HepG2 (cell line): Measurements from ENCODE around the gene PDE5A. TPM values are rescaled to one million over a fixed set of nuclear protein-coding genes. Genes with fewer than 3 reads are reported as not detected.

Source experiments
- ATAC-seq: fragments of 200-7000 bp; cut with Tn5 transposase; 3 replicates; pipeline ENCODE4 v1.9.1; 2020; ENCODE audit warnings: mild to moderate bottlenecking, moderate library complexity
- BruUV-seq: library from RNA; stranded (reverse); fragments of 400-500 nt; replicated peaks from 2 replicates; lab custom pipeline; 2021; lab: Mats Ljungman, UMichigan
- CTCF ChIA-PET: fragments of 300-600 bp; formaldehyde crosslinking; extraction: SDS; loops from one replicate; lab custom pipeline; 2021; ENCODE audit warnings: low total read pairs, inconsistent platforms, low intra/inter-chr PET ratio; lab: Yijun Ruan, JAX
- POLR2A ChIA-PET: fragments of 350-600 bp; sonication (Branson Sonifier 250); formaldehyde crosslinking; loops from one replicate; lab custom pipeline; 2020; ENCODE audit warnings: antibody characterized with exemption, inconsistent platforms; lab: Yijun Ruan, JAX
- DNase-seq: peaks from one replicate; pipeline ENCODE4 v3.0.0-alpha.2; 2015; ENCODE audit warnings: low spot score
- FAIRE-seq: peaks from 3 replicates; lab custom pipeline; 2011; peaks lifted over from hg19 to GRCh38; lab: Jason Lieb, UNC
- H2AFZ ChIP-seq: one replicate; pipeline ENCODE4 v1.6.1; 2011; ENCODE audit warnings: low read length, inconsistent platforms
- H3K27ac ChIP-seq: fragments of 300-600 bp; 3 replicates; pipeline ENCODE4 v1.8.0; 2011; ENCODE audit warnings: mixed run types, mild to moderate bottlenecking, mixed read lengths, low read length, inconsistent platforms; ENCODE audit not compliant: insufficient read depth; ENCODE audit errors: extremely low read length
- H3K27me3 ChIP-seq, 2 experiments: fragments of 200-600 bp in 1 of 2; 2 replicates in 1 of 2; 3 replicates in 1 of 2; pipeline versions ENCODE4 v1.6.0 to v1.8.0; 2011; ENCODE audit warnings: low read length in 2 of 2, mild to moderate bottlenecking in 2 of 2, moderate library complexity in 2 of 2, inconsistent platforms in 1 of 2; ENCODE audit not compliant: insufficient read depth in 2 of 2, control insufficient read depth in 1 of 2
- H3K36me3 ChIP-seq, 2 experiments: fragments of 200-600 bp in 1 of 2; replicated peaks in 1 of 2; 2 replicates in 1 of 2; 3 replicates in 1 of 2; pipeline versions ENCODE4 v1.5.1 to v1.8.0; 2011; ENCODE audit warnings: low read length in 2 of 2, inconsistent platforms in 1 of 2; ENCODE audit not compliant: insufficient read depth in 2 of 2, control insufficient read depth in 1 of 2
- H3K4me1 ChIP-seq: 2 replicates; pipeline ENCODE4 v1.5.1; 2012; ENCODE audit warnings: low read length, inconsistent platforms; ENCODE audit not compliant: insufficient read depth
- H3K4me2 ChIP-seq: 2 replicates; pipeline ENCODE4 v1.6.0; 2011; ENCODE audit warnings: low read depth, low read length, inconsistent platforms
- H3K4me3 ChIP-seq, 3 experiments: fragments of 200-600 bp in 1 of 3; sonication (generic), shearing (Covaris generic) in 1 of 3; replicated peaks in 1 of 3; 2 replicates each; pipeline ENCODE4 v1.5.1; 2011 to 2016; ENCODE audit warnings: low read length in 3 of 3, inconsistent platforms in 2 of 3, low read depth in 2 of 3, mild to moderate bottlenecking in 2 of 3, control low read depth in 1 of 3, mixed read lengths in 1 of 3; ENCODE audit not compliant: insufficient read depth in 1 of 3
- H3K79me2 ChIP-seq: one replicate; pipeline ENCODE4 v1.6.1; 2011; ENCODE audit warnings: low read length, inconsistent platforms; ENCODE audit not compliant: insufficient read depth
- H3K9ac ChIP-seq: 2 replicates; pipeline ENCODE4 v1.6.0; 2011; ENCODE audit warnings: mild to moderate bottlenecking, low read depth, low read length, inconsistent platforms; ENCODE audit not compliant: insufficient read depth
- H3K9me3 ChIP-seq: 2 replicates; pipeline ENCODE4 v1.5.1; 2012; ENCODE audit warnings: mild to moderate bottlenecking, low read length
- H4K20me1 ChIP-seq: 2 replicates; pipeline ENCODE4 v1.6.0; 2011; ENCODE audit warnings: inconsistent platforms, mild to moderate bottlenecking, low read length, moderate library complexity; ENCODE audit not compliant: insufficient read depth
- HBP1 ChIP-seq: IDR thresholded peaks from 2 replicates; pipeline ENCODE4 v1.6.1; 2016; ENCODE audit warnings: low read depth, control low read depth
- ZFP37 ChIP-seq: sonication (generic); formaldehyde crosslinking; IDR thresholded peaks from 2 replicates; pipeline ENCODE4 v1.4.0; 2020; ENCODE audit warnings: missing genetic modification reagents, borderline replicate concordance
- ZNF121 ChIP-seq: sonication (generic); formaldehyde crosslinking; IDR thresholded peaks from 2 replicates; pipeline ENCODE4 v1.5.0; 2020; ENCODE audit warnings: mild to moderate bottlenecking, missing genetic modification reagents
- ZNF891 ChIP-seq: sonication (generic); formaldehyde crosslinking; IDR thresholded peaks from 2 replicates; pipeline ENCODE4 v1.5.0; 2020; ENCODE audit warnings: mild to moderate bottlenecking, missing genetic modification reagents
- WGBS: methylation state at CpG from one replicate; pipeline ENCODE4 v1.1.6; 2017; ENCODE audit warnings: low lambda C conversion rate; 5-methylcytosine and 5-hydroxymethylcytosine counted together
- in situ Hi-C: cut with HindIII; loops from 2 replicates; pipeline ENCODE4 v1.10.0; 2017; ENCODE audit warnings: low pct_unique_long_range_greater_than_20kb; ENCODE audit not compliant: extremely low pct_ligation_motif_present
- intact Hi-C: fragments of 100-400 bp; cut with micrococcal nuclease; formaldehyde crosslinking; loops from one replicate; pipeline ENCODE4 v1.10.0; 2022; ENCODE audit not compliant: unreplicated experiment
- polyA plus RNA-seq, 8 experiments: library from polyadenylated mRNA; depleted of rRNA in 3 of 8; stranded (reverse) in 7 of 8; unstranded in 1 of 8; fragments of >200 nt; fragmentation: Illumina TruSeq in 4 of 8; extraction: Trizol in 4 of 8; gene quantifications; 2 replicates each; pipeline versions ENCODE4 v1.2.1 to v1.2.3, GENCODE V29; 2011 to 2016; ENCODE audit warnings: low read depth in 4 of 8, missing spikeins in 1 of 8, mixed read lengths in 1 of 8; ENCODE audit not compliant: insufficient read depth in 1 of 8
- total RNA-seq, 5 experiments: library from RNA; depleted of rRNA; stranded (reverse); fragments of >200 nt; fragmentation: Illumina TruSeq; extraction: Trizol; gene quantifications; 2 replicates each; pipeline ENCODE4 v1.2.3, GENCODE V29; 2016; ENCODE audit warnings: low read depth in 1 of 5
- TF ChIP-seq, protein P1 (sequence below): sonication (generic); formaldehyde crosslinking; IDR thresholded peaks from 2 replicates; pipeline ENCODE4 v1.4.0; 2020; ENCODE audit warnings: missing genetic modification reagents, mild to moderate bottlenecking, borderline replicate concordance
- TF ChIP-seq, protein P2 (sequence below): sonication (generic); formaldehyde crosslinking; conservative IDR thresholded peaks from 2 replicates; pipeline ENCODE4 v1.4.0; 2020; ENCODE audit warnings: mild to moderate bottlenecking, missing genetic modification reagents, moderate library complexity

The PDE5A gene
- total and polyA plus RNA-seq, 2 of the 13 experiments (the other 11 are each of a cell fraction or from before 2014, with no cell fraction given) = 0.22 to 0.44 TPM

- in situ Hi-C loops (no loop called here), intact Hi-C loops (no loop called here)
- ATAC-seq (no peak), FAIRE-seq (no peak), DNase-seq (no peak)
- Histone ChIP-seq H3K4me2 (no peak overlapping the region), H4K20me1 (no peaks in the 10 kb centered on the region), H3K9ac (no peak overlapping the region), H3K4me3 (no peak overlapping the region), H3K79me2 (no peaks in the 10 kb centered on the region), H3K4me1 (no peaks in the 10 kb centered on the region), H3K9me3 (no peaks in the 10 kb centered on the region), H3K27me3 (no peaks in the 10 kb centered on the region), H3K27ac (no peak overlapping the region), H2AFZ (no peak overlapping the region), H3K36me3 (no peaks in the 10 kb centered on the region)
- ChIA-PET CTCF (no interaction called here), POLR2A (no interaction called here)
- no peak for TF ChIP-seq ZNF121 (CRISPR knock-in tag)
- TF ChIP-seq ZFP37 (CRISPR knock-in tag) = no peak
- BruUV-seq = no TSS peak
- 84% methylated on average over 6 of the region's 6 CpGs for WGBS
These were observed 42.8 kb downstream of the PDE5A start for GRCh38 chr4:119585771-119586170.

GRCh38 chr4:119581190-119581873, 47.3 kb downstream of the PDE5A start:
- DNase-seq (no peak), ATAC-seq (no peak), FAIRE-seq (no peak)
- CTCF ChIA-PET = no interaction called here
- Histone ChIP-seq H2AFZ (no peak overlapping the region), H3K27me3 (no peaks in the 10 kb centered on the region), H3K4me1 (no peaks in the 10 kb centered on the region), H3K4me3 (no peak overlapping the region), H3K9me3 (no peaks in the 10 kb centered on the region), H3K79me2 (no peaks in the 10 kb centered on the region), H3K36me3 (no peaks in the 10 kb centered on the region), H3K27ac (no peak overlapping the region), H3K9ac (no peak overlapping the region), H4K20me1 (no peaks in the 10 kb centered on the region), H3K4me2 (no peak overlapping the region)
- intact Hi-C loops = no loop called here
- WGBS = 54% methylated on average over 3 of the region's 3 CpGs
- POLR2A ChIA-PET = no interaction called here
- BruUV-seq = no TSS peak
- in situ Hi-C loops = no loop called here
- TF ChIP-seq ZNF891 (CRISPR knock-in tag) (no peak), HBP1 (no peak)
- TF ChIP-seq, protein P1, sequence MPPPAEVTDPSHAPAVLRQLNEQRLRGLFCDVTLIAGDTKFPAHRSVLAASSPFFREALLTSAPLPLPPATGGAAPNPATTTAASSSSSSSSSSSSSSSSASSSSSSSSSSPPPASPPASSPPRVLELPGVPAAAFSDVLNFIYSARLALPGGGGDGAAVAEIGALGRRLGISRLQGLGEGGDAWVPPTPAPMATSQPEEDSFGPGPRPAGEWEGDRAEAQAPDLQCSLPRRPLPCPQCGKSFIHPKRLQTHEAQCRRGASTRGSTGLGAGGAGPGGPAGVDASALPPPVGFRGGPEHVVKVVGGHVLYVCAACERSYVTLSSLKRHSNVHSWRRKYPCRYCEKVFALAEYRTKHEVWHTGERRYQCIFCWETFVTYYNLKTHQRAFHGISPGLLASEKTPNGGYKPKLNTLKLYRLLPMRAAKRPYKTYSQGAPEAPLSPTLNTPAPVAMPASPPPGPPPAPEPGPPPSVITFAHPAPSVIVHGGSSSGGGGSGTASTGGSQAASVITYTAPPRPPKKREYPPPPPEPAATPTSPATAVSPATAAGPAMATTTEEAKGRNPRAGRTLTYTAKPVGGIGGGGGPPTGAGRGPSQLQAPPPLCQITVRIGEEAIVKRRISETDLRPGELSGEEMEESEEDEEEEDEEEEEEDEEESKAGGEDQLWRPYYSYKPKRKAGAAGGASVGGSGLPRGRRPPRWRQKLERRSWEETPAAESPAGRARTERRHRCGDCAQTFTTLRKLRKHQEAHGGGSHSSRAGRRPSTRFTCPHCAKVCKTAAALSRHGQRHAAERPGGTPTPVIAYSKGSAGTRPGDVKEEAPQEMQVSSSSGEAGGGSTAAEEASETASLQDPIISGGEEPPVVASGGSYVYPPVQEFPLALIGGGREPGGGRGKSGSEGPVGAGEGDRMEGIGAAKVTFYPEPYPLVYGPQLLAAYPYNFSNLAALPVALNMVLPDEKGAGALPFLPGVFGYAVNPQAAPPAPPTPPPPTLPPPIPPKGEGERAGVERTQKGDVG (CRISPR knock-in tag) = no peak
- TF ChIP-seq, protein P2, sequence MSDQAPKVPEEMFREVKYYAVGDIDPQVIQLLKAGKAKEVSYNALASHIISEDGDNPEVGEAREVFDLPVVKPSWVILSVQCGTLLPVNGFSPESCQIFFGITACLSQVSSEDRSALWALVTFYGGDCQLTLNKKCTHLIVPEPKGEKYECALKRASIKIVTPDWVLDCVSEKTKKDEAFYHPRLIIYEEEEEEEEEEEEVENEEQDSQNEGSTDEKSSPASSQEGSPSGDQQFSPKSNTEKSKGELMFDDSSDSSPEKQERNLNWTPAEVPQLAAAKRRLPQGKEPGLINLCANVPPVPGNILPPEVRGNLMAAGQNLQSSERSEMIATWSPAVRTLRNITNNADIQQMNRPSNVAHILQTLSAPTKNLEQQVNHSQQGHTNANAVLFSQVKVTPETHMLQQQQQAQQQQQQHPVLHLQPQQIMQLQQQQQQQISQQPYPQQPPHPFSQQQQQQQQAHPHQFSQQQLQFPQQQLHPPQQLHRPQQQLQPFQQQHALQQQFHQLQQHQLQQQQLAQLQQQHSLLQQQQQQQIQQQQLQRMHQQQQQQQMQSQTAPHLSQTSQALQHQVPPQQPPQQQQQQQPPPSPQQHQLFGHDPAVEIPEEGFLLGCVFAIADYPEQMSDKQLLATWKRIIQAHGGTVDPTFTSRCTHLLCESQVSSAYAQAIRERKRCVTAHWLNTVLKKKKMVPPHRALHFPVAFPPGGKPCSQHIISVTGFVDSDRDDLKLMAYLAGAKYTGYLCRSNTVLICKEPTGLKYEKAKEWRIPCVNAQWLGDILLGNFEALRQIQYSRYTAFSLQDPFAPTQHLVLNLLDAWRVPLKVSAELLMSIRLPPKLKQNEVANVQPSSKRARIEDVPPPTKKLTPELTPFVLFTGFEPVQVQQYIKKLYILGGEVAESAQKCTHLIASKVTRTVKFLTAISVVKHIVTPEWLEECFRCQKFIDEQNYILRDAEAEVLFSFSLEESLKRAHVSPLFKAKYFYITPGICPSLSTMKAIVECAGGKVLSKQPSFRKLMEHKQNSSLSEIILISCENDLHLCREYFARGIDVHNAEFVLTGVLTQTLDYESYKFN (CRISPR knock-in tag) = no peak
